Caco-2 (cell line): Measurements from ENCODE around the gene FBLN1. TPM values are rescaled to one million over a fixed set of nuclear protein-coding genes. Genes with fewer than 3 reads are reported as not detected.

ENCODE experiments used
- BruUV-seq: library from RNA; stranded (reverse); fragments of 400-500 nt; replicated peaks from 2 replicates; lab custom pipeline; 2021; lab: Mats Ljungman, UMichigan
- CTCF ChIA-PET: fragments of 300-600 bp; sonication (Branson Sonifier 250); formaldehyde crosslinking; loops from one replicate; lab custom pipeline; 2022; ENCODE audit warnings: antibody characterized with exemption; lab: Charles Lee
- POLR2A ChIA-PET: fragments of 300-600 bp; sonication (Branson Sonifier 250); formaldehyde crosslinking; loops from one replicate; lab custom pipeline; 2022; ENCODE audit warnings: antibody characterized with exemption; lab: Charles Lee
- DNase-seq, 2 experiments: peaks; one replicate each; pipeline versions ENCODE4 v3.0.0 to v3.0.0-alpha.2; 2020 to 2022
- H3K27me3 ChIP-seq: replicated peaks from 2 replicates; pipeline ENCODE4 v1.6.0; 2011; ENCODE audit warnings: low read length; ENCODE audit not compliant: control insufficient read depth, insufficient read depth
- H3K36me3 ChIP-seq: 2 replicates; pipeline ENCODE4 v1.5.1; 2011; ENCODE audit warnings: low read length; ENCODE audit not compliant: control insufficient read depth, insufficient read depth
- H3K4me1 ChIP-seq: fragments of 250-450 bp; sonication (Bioruptor Pico); 2 replicates; pipeline ENCODE4 v1.5.1; 2020; ENCODE audit warnings: mild to moderate bottlenecking
- H3K4me3 ChIP-seq: 2 replicates; pipeline ENCODE4 v1.5.1; 2011; ENCODE audit warnings: low read depth, mild to moderate bottlenecking, control low read depth, low read length
- H3K9me3 ChIP-seq: fragments of 250-450 bp; sonication (Bioruptor Pico); 2 replicates; pipeline ENCODE4 v1.5.1; 2020; ENCODE audit warnings: mild to moderate bottlenecking, moderate library complexity
- H3K27ac Mint-ChIP-seq: one replicate; pipeline ENCODE4 v1.8.0; 2022; ENCODE audit warnings: mixed read lengths; ENCODE audit not compliant: unreplicated experiment
- H3K27me3 Mint-ChIP-seq: one replicate; pipeline ENCODE4 v1.8.0; 2022; ENCODE audit warnings: mixed read lengths; ENCODE audit not compliant: insufficient read depth, unreplicated experiment
- H3K36me3 Mint-ChIP-seq: one replicate; pipeline ENCODE4 v1.8.0; 2022; ENCODE audit warnings: mild to moderate bottlenecking, mixed read lengths; ENCODE audit not compliant: insufficient read depth, unreplicated experiment
- H3K4me1 Mint-ChIP-seq: one replicate; pipeline ENCODE4 v1.8.0; 2022; ENCODE audit warnings: low read depth, mixed read lengths; ENCODE audit not compliant: unreplicated experiment
- H3K4me3 Mint-ChIP-seq: one replicate; pipeline ENCODE4 v1.8.0; 2022; ENCODE audit warnings: mild to moderate bottlenecking, moderate library complexity, mixed read lengths; ENCODE audit not compliant: unreplicated experiment
- H3K9me3 Mint-ChIP-seq: one replicate; pipeline ENCODE4 v1.8.0; 2022; ENCODE audit warnings: mixed read lengths; ENCODE audit not compliant: unreplicated experiment
- CTCF ChIP-seq, 2 experiments: fragments of 200-600 bp in 1 of 2; IDR thresholded peaks; 1 replicate in 1 of 2; 2 replicates in 1 of 2; pipeline versions ENCODE4 v1.5.1 to v1.8.0; 2011 to 2022; ENCODE audit warnings: antibody characterized with exemption in 1 of 2, control low read depth in 1 of 2, inconsistent platforms in 1 of 2, low read depth in 1 of 2, low read length in 1 of 2, mild to moderate bottlenecking in 1 of 2, moderate library complexity in 1 of 2; ENCODE audit not compliant: insufficient read depth in 1 of 2, severe bottlenecking in 1 of 2, unreplicated experiment in 1 of 2
- intact Hi-C: fragments of 100-400 bp; cut with micrococcal nuclease; formaldehyde crosslinking; loops from one replicate; pipeline ENCODE4 v1.10.0; 2022; ENCODE audit not compliant: unreplicated experiment
- total RNA-seq: library from RNA; stranded (reverse); gene quantifications from 2 replicates; pipeline ENCODE4 v1.2.3, GENCODE V29; 2022

Gene FBLN1
- total RNA-seq, 1 experiment from 2014 or later: 519 TPM

- H3K9me3 Mint-ChIP-seq: no peaks in the 10 kb centered on the region
- H3K4me3 Mint-ChIP-seq: no peak overlapping the region
- H3K36me3 Mint-ChIP-seq: peaks cover 28% of the 10 kb centered on the region
- peak overlapping the region; percentile 53 for H3K27ac Mint-ChIP-seq
- H3K36me3 ChIP-seq: no peaks in the 10 kb centered on the region
- no peaks in the 10 kb centered on the region for H3K27me3 ChIP-seq
- peaks cover 5% of the 10 kb centered on the region; the same call in 1 of the 2 replicates for H3K9me3 ChIP-seq
- H3K4me1 ChIP-seq: peaks cover 65% of the 10 kb centered on the region
- H3K4me1 Mint-ChIP-seq: peaks cover 41% of the 10 kb centered on the region
- H3K4me3 ChIP-seq: no peak overlapping the region
- CTCF ChIA-PET: no interaction called here
- H3K27me3 Mint-ChIP-seq: no peaks in the 10 kb centered on the region
- no TSS peak for BruUV-seq
- no peak for TF ChIP-seq CTCF (IDR thresholded peaks at IDR 0.05; ENCODE audit: insufficient read depth in 1 of 2, low read depth in 1 of 2, low read length in 1 of 2, severe bottlenecking in 1 of 2, unreplicated experiment in 1 of 2)
- intact Hi-C loops: no loop called here
- DNase-seq: no peak
- POLR2A ChIA-PET: interaction anchor here (0.6 kb wide), 2 partner anchors 598 to 600 kb away, joined by 3 to 6 read pairs; no protein-coding TSS in a partner anchor
Observed at GRCh38 chr22:45475851-45476514, 26.7 kb upstream of the FBLN1 start.

- Histone ChIP-seq H3K9me3 (peaks cover 7% of the 10 kb centered on the region; the same call in 1 of the 2 replicates), H3K4me3 (no peak overlapping the region), H3K27me3 (no peaks in the 10 kb centered on the region), H3K4me1 (peaks cover 70% of the 10 kb centered on the region), H3K36me3 (no peaks in the 10 kb centered on the region)
- intact Hi-C loops: no loop called here
- TF ChIP-seq CTCF (IDR thresholded peaks at IDR 0.05; ENCODE audit: insufficient read depth in 1 of 2, low read depth in 1 of 2, low read length in 1 of 2, severe bottlenecking in 1 of 2, unreplicated experiment in 1 of 2): no peak
- no peaks in the 10 kb centered on the region for H3K27me3 Mint-ChIP-seq
- H3K9me3 Mint-ChIP-seq: no peaks in the 10 kb centered on the region
- peak overlapping the region; percentile 58 for H3K27ac Mint-ChIP-seq
- no TSS peak for BruUV-seq
- no peak for DNase-seq
- peaks cover 35% of the 10 kb centered on the region for H3K4me1 Mint-ChIP-seq
- ChIA-PET POLR2A (no interaction called here), CTCF (no interaction called here)
- peaks cover 31% of the 10 kb centered on the region for H3K36me3 Mint-ChIP-seq
- no peak overlapping the region for H3K4me3 Mint-ChIP-seq
Observed at GRCh38 chr22:45476814-45477213, 25.9 kb upstream of the FBLN1 start.

- Histone ChIP-seq H3K36me3 (no peaks in the 10 kb centered on the region), H3K4me3 (no peak overlapping the region), H3K9me3 (peaks cover 7% of the 10 kb centered on the region; the same call in 1 of the 2 replicates), H3K27me3 (no peaks in the 10 kb centered on the region), H3K4me1 (peaks cover 71% of the 10 kb centered on the region)
- intact Hi-C loops: loop anchor here (1.0 kb wide), 1 partner anchor 33 kb away; no protein-coding TSS in a partner anchor
- no peak for DNase-seq
- Mint-ChIP-seq H3K27me3 (no peaks in the 10 kb centered on the region), H3K27ac (peak overlapping the region; percentile 65), H3K4me1 (peaks cover 35% of the 10 kb centered on the region), H3K36me3 (peaks cover 31% of the 10 kb centered on the region), H3K9me3 (no peaks in the 10 kb centered on the region), H3K4me3 (no peak overlapping the region)
- BruUV-seq: no TSS peak
- CTCF ChIA-PET: no interaction called here
- POLR2A ChIA-PET: no interaction called here
- no peak for TF ChIP-seq CTCF (IDR thresholded peaks at IDR 0.05; ENCODE audit: insufficient read depth in 1 of 2, low read depth in 1 of 2, low read length in 1 of 2, severe bottlenecking in 1 of 2, unreplicated experiment in 1 of 2)
Observed at GRCh38 chr22:45477366-45478107, 25.1 kb upstream of the FBLN1 start.
